Effector CD8-positive, alpha-beta T cell (primary cell): ENCODE results near the gene VENTX.

ENCODE experiments used
- DNase-seq: peaks from one replicate; lab custom pipeline; 2025; lab: John Stamatoyannopoulos, UW

VENTX gene

DNA sequence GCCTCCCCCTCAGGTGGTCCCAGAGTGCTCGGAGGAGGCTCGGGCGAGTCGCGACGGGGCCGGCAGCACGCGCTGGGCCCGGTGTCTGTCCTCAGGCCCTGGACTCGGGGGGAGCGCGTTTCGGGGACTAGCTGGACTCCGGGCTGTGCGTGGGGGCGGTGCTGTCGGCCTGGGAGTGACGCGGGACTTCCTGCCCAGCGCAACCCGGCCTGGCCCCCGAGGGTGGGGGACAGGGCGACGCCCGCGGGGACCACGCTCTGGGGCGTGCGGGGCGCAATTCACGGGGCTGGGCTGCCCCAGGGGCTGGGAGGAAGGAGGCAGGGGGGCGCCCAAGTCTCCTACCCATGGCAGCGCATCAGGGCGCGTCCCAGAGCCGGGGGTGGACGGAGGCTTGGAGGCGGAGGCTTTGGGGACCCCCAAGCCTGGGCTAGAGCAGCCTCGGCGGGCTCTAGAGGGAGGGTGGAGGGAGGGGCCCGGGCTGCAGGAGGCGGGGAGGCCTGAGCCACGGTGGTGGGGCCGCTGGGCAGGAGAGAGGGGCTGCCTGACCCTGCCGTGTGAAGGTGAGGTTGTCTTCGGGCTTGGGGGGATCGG is 2.3 kb upstream of the VENTX start:
- DNase-seq = no peak

- no peak for DNase-seq
Observed at GRCh38 chr10:133235932-133236331, 1.7 kb upstream of the VENTX start.

DNA sequence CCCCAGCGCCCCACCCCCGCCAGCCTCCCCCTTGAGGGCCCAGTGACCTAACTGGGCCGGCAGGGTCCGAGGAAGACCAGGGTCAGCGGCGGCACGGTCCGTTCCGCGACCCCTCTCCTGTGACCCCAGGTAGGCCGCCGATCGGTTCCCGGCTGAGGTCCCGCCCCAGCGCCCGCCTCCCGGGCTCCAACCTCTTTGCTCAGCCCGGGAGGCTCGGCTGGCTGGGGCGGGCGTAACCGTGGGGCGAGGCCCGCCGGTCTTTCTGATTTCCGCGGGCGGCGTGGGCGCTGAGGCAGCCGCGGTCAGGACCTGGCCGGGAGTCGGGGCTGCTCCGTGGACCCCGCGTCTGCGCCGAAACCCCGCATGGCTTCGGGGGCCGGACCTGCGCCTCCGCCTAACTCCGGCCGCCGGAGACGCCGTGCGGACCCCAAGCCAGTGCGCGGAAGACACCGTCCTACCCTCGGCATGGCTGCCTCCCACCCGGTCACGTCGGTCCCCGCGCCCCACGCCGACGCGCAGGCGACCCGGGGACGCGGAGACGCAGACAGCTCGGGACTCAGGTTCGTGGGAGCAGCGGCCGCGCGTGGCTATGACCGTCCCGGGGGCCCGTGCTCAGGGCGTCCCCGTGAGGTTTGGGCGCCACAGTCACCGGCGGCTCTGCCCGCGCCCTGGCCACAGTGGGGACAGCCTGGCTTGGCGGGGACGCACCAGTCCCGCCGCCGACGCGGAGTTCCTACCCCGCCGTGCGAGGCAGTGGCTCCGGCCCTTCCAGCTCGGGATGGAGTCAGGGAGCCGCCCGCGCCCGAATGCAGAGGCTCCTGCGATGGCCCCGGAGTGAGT is 1.0 kb upstream of the VENTX start:
- DNase-seq = no peak

GRCh38 chr10:133237241-133237587 is 441 bp upstream of the VENTX start:
- DNase-seq = no peak

DNA sequence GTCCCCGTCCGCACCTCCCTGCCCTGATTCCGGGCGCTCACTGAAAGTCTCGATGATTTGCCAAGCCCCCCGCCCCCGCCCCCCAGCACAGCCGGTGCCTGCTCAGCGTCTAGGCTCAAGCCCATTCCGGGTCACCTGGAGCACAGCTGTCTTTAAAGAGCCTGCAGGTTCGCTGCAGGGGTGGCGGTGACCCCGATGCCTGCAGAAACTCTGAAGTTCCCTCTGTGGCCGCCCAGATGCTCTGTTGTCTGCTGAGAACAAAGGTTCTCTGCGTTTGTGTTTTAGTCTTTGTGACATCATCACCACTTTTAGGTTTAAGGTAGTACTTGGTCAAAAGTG is 780 bp downstream of the VENTX start:
- no peak for DNase-seq

DNA sequence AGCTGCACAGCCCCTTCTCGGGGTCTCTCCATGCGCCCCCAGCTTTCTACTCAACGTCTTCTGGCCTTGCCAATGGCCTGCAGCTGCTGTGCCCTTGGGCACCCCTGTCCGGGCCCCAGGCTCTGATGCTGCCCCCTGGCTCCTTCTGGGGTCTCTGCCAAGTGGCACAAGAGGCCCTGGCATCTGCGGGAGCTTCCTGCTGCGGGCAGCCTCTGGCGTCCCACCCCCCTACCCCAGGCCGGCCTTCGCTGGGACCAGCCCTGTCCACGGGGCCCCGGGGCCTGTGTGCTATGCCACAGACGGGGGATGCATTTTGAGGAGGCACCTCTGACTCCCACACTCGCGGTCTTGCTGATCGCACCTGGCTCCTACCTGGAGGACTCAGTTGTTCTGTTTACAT is 2.3 kb downstream of the VENTX start:
- DNase-seq = no peak

- no peak for DNase-seq
Observed at GRCh38 chr10:133241501-133242205, 4.0 kb downstream of the VENTX start.

DNA sequence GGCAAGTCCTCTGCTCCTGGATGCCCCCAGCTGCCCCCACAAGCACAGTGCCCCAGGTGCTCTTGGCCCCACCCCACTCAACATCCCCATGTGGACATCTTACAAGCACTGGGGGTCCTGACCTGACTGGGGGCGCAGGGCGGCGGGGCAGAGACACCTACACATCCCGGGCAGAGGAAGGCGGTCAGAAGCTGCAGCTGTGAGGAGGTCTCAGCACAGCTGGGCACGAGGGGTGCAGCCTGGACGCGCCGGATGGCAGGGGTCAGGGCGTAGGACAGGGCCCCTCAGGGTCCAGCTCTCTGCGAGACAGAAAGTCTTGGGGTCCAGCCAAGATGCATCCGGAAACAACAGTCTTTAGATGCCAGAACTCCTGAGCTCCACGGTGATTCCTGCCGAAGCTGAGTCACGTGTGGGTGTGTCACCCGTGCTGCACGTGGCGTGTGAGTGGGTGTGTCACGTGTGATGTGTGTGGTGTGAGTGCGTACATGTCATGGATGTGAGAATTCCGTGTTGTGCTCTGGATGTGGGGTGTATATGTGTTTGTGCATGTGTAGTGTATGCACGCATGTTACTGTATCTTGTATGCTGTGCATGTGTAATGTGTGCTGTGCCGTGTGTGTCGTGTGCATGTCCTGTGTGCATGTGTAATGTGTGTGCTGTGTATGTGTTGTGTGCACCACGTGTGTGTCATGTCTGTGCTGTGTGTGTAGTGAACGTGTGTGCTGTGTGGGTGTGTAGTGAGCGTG is 5.1 kb downstream of the VENTX start:
- DNase-seq = no peak

DNA sequence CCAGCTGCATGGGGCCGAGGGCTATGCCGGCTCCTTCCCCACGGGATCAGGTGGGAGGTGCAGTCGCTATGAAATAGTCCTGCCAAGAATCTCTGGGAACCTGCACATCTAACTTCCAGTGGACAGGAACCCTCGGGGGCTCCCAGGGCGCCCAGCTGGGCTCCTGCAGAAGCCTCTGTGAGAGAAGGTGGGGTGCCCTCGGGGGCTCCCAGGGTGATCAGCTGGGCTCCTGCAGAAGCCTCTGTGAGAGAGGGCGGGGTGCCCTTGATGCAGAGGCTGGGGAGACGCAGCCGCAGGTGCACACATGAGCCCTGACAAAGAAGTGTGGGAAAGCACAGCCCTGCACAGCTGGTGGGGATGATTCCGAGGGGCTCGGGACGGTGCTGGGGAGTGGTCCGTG is 5.9 kb downstream of the VENTX start:
- DNase-seq = no peak

GRCh38 chr10:133245439-133246235 is 8.0 kb downstream of the VENTX start:
- no peak for DNase-seq

DNA sequence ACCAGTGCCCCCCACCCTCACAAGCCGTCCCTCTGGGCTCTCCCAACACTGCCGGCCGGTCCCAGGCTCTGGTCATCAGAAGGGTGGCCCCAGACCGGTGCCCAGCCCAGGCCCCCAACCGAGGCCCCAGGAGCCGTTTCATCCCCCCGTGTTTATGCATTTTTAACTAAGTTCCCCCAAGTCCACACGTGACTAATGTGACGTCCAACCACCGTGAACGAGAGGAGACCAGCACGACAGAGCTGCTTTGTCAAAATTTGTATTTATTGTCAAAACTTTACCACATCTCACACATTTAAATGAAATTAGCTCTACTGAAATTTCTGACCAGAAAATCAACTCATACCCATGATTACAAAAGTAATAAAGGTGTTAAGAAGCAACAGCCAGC is 8.6 kb downstream of the VENTX start:
- no peak for DNase-seq

DNA sequence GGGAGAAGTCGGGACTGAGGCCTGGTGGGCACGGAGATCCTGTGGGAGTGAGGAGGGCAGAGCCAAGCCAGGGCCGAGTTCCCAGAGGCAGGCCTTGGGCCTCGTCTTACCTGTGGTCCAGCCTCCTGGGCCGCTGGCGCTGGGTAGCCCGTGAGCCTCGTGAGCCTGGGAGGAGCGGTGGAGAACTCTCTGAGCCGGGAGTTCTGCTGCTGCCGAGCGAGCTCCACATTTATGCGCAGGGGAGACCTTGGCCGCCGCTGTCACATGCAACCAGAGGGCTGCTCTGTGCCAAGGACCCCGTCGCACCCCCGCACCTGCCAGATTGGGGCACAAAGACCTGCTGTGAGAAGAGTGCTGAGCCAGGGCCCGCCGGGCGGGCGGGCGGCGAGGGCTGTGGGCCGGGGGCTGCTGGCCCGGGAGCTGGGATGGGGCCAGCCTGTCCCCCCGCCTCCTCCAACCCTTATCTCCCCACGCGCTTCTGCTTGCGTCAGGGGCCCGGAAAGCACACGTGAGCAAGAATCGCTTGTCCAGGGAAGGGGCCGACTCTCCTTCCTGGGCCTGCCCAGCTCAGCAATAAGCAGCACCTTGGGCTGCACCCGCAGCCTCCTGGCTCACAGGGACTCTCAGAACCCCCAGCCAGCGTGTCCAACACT is 10.2 kb downstream of the VENTX start:
- DNase-seq = no peak

DNA sequence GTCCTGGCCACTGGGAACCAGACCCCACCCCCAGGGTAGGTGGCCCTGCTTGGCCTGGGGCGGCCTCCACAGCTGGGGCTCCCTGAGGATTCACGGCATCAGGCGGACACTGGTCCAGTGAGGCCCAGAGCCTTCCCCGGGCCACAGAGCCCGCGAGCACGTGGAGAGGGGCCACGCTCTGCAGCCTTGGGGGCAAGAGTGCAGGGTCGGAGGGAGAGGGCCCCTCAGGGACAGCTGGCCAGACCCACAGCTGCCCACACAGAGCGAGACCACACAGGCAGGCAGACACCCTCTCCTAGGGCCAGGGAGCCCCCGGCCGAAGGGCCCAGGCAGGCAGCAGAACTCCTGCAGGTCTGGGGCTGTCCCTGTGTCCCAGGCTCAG is 10.7 kb downstream of the VENTX start:
- no peak for DNase-seq

- no peak for DNase-seq
Observed at GRCh38 chr10:133249094-133249780, 11.6 kb downstream of the VENTX start.

GRCh38 chr10:133249975-133250754 is 12.5 kb downstream of the VENTX start:
- DNase-seq = no peak

GRCh38 chr10:133251388-133252222 is 13.9 kb downstream of the VENTX start:
- DNase-seq = no peak

DNA sequence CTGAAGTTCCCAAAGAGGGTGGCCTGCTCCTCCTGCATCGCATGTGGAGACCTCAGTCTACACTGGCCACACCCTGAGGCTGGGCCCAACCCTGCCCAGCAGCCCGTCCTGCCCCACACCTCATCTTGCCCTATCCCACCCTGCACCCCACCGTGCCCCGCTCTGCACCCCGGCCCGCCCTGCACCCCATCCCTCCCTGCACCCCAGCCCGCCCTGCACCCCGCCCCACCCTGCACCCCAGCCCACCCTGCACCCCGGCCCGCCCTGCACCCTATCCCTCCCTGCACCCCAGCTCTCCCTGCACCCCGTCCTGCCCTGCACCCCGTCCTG is 14.5 kb downstream of the VENTX start:
- DNase-seq = no peak

GRCh38 chr10:133253361-133253955 is 15.8 kb downstream of the VENTX start:
- DNase-seq = no peak
